Keratinocyte (primary cell): ENCODE results near the gene FAM136A.

Source experiments
- CTCF ChIP-seq, 3 experiments: IDR thresholded peaks in 1 of 3; conservative IDR thresholded peaks in 1 of 3; optimal IDR thresholded peaks in 1 of 3; 2 replicates in 2 of 3; 3 replicates in 1 of 3; pipeline versions ENCODE3 to v1.5.1; 2011; ENCODE audit warnings: low read length in 3 of 3, mild to moderate bottlenecking in 3 of 3, moderate library complexity in 2 of 3, control low read depth in 1 of 3, inconsistent platforms in 1 of 3; ENCODE audit not compliant: insufficient read depth in 2 of 3; ENCODE audit errors: extremely low read depth in 1 of 3
- EZH2 ChIP-seq: IDR thresholded peaks from one replicate; pipeline ENCODE4 v1.6.1; 2012; ENCODE audit warnings: inconsistent platforms, mild to moderate bottlenecking, low read length, moderate library complexity

DNA sequence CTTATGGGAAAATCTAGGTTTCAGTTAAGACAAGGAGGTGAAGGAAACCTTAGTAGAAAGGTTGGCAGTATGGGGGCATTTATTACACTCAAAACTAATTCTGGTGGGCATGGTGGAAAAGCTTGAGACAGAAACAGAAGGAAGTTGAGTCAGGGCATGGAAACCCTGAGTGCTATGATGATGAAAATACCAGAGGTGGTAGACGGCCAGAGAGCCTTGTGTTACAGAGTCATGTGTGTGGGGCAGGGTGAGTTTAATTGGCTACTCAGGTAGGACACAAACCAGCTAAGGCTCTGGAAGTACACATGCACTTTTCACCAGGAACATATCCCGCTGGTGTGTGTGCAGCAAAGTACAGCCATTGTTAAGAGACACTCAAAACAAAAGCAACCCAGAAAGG, 20.7 kb upstream of the FAM136A start:
- no peak for TF ChIP-seq EZH2
- TF ChIP-seq CTCF (optimal IDR thresholded peaks at IDR 0.05 in 1 of 3, IDR thresholded peaks at IDR 0.05 in 1 of 3, conservative IDR thresholded peaks at IDR 0.05 in 1 of 3; ENCODE audit: extremely low read depth in 1 of 3, insufficient read depth in 2 of 3, low read length in 3 of 3), result no peak
